ENCODE measurements around the gene ANGPTL2. TPM values are rescaled to one million over a fixed set of nuclear protein-coding genes. Genes with fewer than 3 reads are reported as not detected.

ANGPTL2 gene
- total RNA-seq, 2 experiments from 2014 or later: not detected

DNA sequence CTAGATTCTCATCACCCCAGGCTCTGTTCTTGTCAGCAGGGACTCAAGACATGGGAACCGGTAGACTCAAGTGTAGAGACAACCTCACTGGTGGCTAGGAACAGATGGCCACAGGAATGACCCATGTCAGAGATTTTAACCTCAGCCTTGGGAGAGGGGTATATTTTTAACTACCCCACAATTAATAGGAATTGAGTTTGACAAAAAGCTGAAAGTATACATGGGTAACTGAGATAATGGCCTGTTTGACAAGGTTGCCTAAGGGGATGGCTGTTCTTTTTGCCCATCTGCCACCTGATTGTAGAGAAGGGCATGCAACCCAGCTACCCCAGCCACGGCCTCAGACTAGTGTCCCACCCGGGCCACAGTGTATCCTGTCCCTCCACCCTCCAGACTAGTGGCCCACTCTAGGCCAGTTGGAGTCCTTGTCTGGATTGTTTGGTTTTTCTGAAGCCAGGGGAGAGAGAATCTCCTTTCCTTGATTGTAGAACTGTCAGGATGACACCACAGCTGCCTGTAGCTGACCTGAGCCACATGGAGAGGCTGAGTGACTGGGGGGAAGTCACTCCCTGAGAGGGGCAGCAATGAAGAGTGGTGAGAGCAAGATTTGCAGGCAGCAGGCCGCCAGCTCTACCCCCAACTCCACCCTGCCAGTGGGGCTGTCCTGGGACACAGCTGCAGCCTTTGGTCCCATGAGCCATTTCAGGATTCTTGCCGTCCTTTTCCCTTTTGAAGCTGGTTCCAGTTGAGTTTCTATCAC is 14.6 kb upstream of the ANGPTL2 start:
- Mint-ChIP-seq H3K9me3 (ENCODE audit: low read depth) (no peaks in the 10 kb centered on the region), H3K27ac (no peak overlapping the region), H3K27me3 (no peaks in the 10 kb centered on the region), H3K4me1 (no peaks in the 10 kb centered on the region), H3K4me3 (no peak overlapping the region), H3K36me3 (no peaks in the 10 kb centered on the region)
- ATAC-seq (no peak), DNase-seq (peak; percentile 30)
- CTCF ChIA-PET: no interaction called here

DNA sequence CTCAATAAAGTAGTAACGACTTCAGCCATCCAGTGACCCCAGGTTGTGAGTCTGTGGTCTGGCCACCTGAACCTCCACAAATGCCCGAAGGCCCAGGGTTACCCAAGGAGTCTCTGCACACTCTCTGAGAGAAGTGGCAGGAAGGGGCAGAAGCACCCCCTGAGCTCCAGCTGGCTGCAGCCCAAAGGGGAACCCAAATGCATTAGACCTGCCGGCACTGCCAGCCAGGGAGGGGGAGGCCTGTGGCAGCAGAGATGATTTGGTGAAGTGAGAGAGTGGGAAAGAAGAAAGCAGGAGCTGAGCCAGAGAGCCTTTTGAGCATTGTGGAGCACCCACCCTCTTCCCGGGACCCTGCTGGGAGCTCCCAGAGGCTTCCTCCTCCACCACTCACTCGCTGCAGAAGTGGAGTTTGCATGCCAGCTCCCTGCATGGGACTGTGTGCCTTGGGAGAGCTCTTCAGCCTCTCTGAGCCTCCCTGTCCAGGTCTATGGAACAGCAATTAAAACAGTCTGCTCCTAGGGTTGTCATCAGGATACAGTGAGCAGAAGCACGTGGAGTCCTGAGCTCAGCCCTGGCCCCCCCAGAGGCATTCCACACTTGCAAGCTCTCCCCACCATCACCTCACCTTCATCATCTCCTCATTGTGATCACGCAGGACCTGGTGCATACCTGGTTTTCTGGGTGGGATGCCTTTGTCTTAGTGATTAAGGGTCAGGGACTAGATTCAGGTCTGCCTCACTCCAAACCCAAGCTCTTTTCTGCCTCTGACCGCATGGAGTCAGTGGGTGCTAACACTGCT is 13.8 kb upstream of the ANGPTL2 start:
- CTCF ChIA-PET: no interaction called here
- no peak overlapping the region for H3K27ac Mint-ChIP-seq
- DNase-seq: peak; percentile 36
- H3K36me3 Mint-ChIP-seq: no peaks in the 10 kb centered on the region
- H3K27me3 Mint-ChIP-seq: no peaks in the 10 kb centered on the region
- H3K9me3 Mint-ChIP-seq (ENCODE audit: low read depth): no peaks in the 10 kb centered on the region
- ATAC-seq: no peak
- no peak overlapping the region for H3K4me3 Mint-ChIP-seq
- H3K4me1 Mint-ChIP-seq: no peaks in the 10 kb centered on the region

DNA sequence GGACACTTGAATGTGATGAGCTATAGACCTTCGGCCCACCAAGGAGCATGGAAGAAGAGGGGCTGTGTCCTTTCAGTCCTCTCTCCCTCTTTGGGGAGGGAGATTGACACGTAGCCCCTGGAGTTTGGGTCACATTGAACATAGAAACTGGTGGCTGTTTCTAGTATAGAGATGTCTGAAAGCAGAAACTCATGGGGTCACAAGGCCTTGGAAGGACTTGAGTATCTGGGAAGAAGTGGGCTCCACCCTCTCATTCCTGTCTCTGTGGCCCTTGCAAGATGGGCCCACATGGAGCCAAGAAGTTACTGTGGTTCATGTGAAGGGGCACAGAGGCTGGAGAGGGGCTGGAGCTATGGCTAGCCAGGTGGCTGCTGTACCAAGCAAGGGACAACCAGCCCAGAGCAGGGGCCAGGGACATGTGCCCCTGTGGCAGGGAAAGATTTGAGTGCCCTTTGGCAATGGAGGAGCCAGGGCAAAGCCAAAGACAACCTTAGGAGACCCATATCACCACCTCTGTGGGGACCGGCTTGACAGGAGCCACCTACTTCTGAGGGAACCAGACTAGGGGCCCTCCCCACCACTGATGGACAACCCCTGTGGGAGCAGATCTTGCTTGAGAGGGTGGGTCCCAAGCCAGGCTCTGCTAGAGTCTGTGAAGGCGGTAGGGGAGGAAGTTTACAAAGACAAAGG is 12.8 kb upstream of the ANGPTL2 start:
- ATAC-seq: no peak
- Mint-ChIP-seq H3K4me3 (no peak overlapping the region), H3K36me3 (no peaks in the 10 kb centered on the region), H3K9me3 (ENCODE audit: low read depth) (no peaks in the 10 kb centered on the region), H3K4me1 (no peaks in the 10 kb centered on the region), H3K27ac (no peak overlapping the region), H3K27me3 (no peaks in the 10 kb centered on the region)
- CTCF ChIA-PET: no interaction called here
- peak; percentile 32 for DNase-seq

DNA sequence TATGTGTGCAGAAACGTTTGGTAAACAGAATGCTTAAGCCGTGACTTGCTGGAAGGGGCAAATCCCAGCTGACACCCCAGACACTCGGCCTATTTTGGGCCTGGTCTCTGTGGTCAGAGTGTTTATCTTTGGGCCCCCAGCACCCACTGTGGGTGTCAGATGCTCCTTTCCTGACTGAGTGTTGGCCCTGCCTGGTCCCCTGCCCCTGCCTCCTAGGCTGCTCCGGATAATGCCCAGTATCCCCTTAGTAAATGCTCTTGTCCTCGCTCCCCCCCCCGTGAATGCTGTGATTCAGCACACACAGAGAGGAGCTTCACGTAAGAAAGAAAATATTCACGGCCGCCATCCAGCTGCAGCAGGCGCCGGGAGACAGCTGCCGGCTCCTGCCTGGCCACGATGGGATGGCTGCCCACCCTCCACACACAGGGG is 11.3 kb upstream of the ANGPTL2 start:
- DNase-seq (peak; percentile 23), ATAC-seq (no peak)
- H3K4me3 Mint-ChIP-seq: no peak overlapping the region
- no peaks in the 10 kb centered on the region for H3K27me3 Mint-ChIP-seq
- no peaks in the 10 kb centered on the region for H3K4me1 Mint-ChIP-seq
- H3K9me3 Mint-ChIP-seq (ENCODE audit: low read depth): no peaks in the 10 kb centered on the region
- CTCF ChIA-PET: no interaction called here
- H3K36me3 Mint-ChIP-seq: no peaks in the 10 kb centered on the region
- H3K27ac Mint-ChIP-seq: no peak overlapping the region

DNA sequence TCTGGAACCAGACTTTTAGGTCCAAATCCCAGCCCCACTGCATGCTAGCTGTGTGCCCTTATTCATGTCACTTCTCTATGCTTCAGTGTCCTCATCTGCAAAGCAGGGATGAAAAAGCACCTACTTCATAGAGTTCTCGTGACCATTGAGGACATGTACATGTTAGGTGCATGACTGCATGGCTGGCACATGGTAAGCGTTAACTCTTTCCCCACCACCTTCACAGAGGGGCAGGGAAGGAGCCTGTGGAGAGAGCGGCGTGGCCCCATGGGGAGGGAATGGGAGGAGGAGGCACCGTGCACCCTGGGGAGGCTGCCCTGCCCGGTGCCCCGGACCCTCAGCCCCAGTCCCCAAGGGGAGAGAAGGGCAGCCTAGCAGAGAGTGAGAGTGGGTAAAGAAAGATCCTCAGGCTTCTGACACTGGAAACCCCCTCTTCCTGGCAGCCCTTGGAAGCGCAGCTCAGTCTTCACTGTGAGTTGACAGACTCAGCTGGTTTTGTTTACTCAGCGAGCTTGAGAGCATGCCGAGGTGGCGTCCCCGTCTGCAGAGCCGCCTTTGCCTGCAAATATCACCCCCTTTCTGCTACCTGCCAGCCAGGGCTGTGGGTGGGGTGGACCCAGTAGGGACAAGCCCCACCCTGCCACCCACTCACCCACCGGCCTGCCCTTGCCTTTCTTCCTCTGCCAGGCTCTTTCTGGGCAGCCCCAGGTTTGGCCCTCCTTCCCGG is 10.6 kb upstream of the ANGPTL2 start:
- no peak overlapping the region for H3K27ac Mint-ChIP-seq
- CTCF ChIA-PET: no interaction called here
- no peak overlapping the region for H3K4me3 Mint-ChIP-seq
- H3K27me3 Mint-ChIP-seq: no peaks in the 10 kb centered on the region
- H3K36me3 Mint-ChIP-seq: no peaks in the 10 kb centered on the region
- H3K4me1 Mint-ChIP-seq: peaks cover 2% of the 10 kb centered on the region
- no peaks in the 10 kb centered on the region for H3K9me3 Mint-ChIP-seq (ENCODE audit: low read depth)
- ATAC-seq (no peak), DNase-seq (no peak)

DNA sequence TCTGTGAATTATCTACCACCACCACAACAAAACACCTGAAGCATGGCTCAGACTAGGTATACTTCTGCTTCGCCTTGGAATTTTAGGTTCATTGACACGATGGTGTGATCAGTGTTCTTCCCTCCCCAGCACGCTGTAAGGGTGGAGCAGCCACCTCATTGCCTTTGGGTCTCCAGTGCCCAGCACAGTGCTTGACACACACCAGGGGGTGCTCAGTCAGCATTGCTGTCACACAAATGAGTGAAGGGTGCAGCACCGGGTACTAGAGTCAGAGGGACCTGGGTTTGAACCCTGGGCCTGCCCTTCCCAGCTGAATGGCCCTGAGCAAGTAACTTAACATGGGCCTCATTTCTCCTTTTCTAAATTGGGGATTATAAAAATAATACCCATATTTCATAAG is 9.9 kb upstream of the ANGPTL2 start:
- CTCF ChIA-PET: interaction anchor here (1.1 to 1.6 kb wide), 2 partner anchors 36 to 65 kb away, joined by 3 read pairs; no protein-coding TSS in a partner anchor
- H3K9me3 Mint-ChIP-seq (ENCODE audit: low read depth): no peaks in the 10 kb centered on the region
- no peak overlapping the region for H3K4me3 Mint-ChIP-seq
- ATAC-seq (no peak), DNase-seq (no peak)
- H3K27me3 Mint-ChIP-seq: peaks cover 1% of the 10 kb centered on the region
- H3K27ac Mint-ChIP-seq: no peak overlapping the region
- peaks cover 2% of the 10 kb centered on the region for H3K4me1 Mint-ChIP-seq
- no peaks in the 10 kb centered on the region for H3K36me3 Mint-ChIP-seq

DNA sequence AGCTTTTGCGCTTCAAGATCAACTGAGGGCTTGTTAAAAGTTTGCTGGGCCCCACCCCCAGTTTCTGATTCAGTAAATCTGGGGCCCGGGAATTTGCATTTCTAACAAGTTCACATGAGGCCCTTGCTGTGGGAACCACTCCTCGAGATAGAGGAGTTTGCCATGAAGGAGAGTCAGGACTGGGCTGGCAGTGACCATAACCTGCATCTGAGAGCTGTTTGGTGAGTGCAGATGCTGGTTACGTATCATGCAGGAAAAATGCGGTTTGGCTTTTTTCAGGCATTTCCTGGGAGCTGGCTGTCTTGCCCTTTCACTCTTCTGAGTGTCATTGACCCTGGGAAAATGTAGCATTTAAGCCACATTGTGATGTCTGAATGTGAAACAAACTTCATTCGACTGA is 9.4 kb upstream of the ANGPTL2 start:
- Mint-ChIP-seq H3K36me3 (no peaks in the 10 kb centered on the region), H3K4me1 (peaks cover 2% of the 10 kb centered on the region), H3K4me3 (no peak overlapping the region), H3K27ac (no peak overlapping the region), H3K9me3 (ENCODE audit: low read depth) (no peaks in the 10 kb centered on the region), H3K27me3 (peaks cover 6% of the 10 kb centered on the region)
- ATAC-seq: no peak
- CTCF ChIA-PET: interaction anchor here (0.6 to 1.6 kb wide), 3 partner anchors 36 to 277 kb away, joined by 3 to 4 read pairs (median 3); no protein-coding TSS in a partner anchor
- no peak for DNase-seq

DNA sequence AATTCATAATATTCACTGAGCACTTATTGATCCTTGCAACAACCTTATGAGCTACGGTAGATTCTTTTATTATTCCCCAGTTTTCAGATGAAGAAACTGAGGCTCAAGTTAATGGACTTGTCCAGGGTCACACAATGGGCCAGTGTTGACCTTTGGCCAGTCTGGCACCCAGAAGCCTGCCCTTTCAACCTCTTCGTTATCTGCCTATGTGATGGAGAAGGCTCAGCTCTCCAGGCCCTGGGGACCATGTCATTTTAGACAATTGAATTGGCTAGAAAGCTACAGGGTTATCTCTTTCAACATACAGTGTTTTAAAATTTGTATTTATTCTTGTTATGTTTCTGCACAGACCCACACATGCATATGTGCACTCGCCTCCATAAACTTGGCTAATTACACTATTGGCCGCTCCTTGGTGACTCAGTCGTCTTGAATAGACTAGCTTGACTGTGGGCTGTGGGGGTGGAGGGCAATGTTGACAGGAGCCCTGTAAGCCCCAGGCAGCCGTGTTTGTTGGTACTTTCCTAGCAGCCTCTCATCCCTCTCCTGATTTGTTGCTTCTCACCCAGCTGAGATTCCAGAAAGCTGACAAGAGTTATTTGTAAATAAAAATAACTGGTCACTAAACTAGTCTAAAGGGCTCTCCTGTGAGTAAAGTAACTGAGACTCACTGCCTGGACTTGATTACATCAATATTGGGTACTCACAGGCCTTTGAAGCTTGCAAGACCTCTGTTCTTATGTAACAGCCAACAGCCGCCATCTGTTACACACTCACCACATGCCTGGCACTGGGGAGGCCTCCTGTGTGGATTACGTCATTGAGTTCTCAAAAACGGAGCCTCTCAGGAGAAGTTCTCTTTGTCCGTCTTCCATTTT is 8.5 kb upstream of the ANGPTL2 start:
- no peaks in the 10 kb centered on the region for H3K9me3 Mint-ChIP-seq (ENCODE audit: low read depth)
- no peak overlapping the region for H3K4me3 Mint-ChIP-seq
- CTCF ChIA-PET: interaction anchor here (0.6 to 1.6 kb wide), 3 partner anchors 35 to 276 kb away, joined by 3 to 4 read pairs (median 3); no protein-coding TSS in a partner anchor

DNA sequence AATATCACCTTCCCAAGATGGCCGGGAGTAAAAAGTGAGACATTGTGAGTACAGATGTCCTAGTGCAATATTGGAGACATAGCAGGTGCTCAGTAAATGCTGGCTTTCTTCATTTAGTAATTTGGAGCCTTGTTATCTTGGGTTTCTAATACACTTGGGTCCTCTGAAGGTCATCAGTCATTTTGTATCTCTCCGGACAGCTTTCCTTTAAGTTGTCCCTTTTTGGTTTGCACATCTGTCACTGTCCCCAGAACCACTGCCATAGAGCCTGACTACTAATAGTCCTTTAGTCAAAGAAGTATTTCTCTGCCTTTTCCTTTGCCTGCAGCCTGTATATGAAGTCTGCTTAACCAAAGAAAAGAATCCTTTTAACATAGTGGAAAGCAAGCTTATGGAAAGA is 7.8 kb upstream of the ANGPTL2 start:
- H3K36me3 Mint-ChIP-seq: no peaks in the 10 kb centered on the region
- CTCF ChIA-PET: no interaction called here
- DNase-seq (no peak), ATAC-seq (no peak)
- no peak overlapping the region for H3K27ac Mint-ChIP-seq
- peaks cover 22% of the 10 kb centered on the region for H3K27me3 Mint-ChIP-seq
- peaks cover 2% of the 10 kb centered on the region for H3K4me1 Mint-ChIP-seq
- H3K4me3 Mint-ChIP-seq: no peak overlapping the region
- no peaks in the 10 kb centered on the region for H3K9me3 Mint-ChIP-seq (ENCODE audit: low read depth)

More for the DNA sequence above, 8.5 kb upstream of the ANGPTL2 start:
- DNase-seq: no peak
- no peak for ATAC-seq
- H3K27ac Mint-ChIP-seq: no peak overlapping the region
- peaks cover 2% of the 10 kb centered on the region for H3K4me1 Mint-ChIP-seq
- H3K36me3 Mint-ChIP-seq: no peaks in the 10 kb centered on the region
- peaks cover 15% of the 10 kb centered on the region for H3K27me3 Mint-ChIP-seq

DNA sequence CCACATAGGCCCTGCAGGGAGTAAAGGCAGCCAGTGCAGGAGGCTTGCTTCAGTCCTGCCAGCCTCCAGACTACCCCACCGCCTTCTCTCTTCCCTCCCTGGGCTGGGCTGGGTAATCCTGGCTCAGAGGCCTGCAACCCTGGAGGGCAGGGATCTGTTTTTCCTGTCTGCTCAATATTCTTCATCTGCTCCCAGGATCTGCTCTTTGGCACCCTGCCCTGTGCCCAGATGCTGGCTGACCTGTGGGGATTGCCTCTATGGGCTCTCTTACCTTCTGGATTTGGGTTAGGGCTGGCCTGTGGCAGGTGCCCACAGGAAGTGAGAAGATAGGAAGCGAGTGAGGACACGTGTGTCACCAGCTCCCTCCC is 7.3 kb upstream of the ANGPTL2 start:
- DNase-seq (no peak), ATAC-seq (no peak)
- CTCF ChIA-PET: interaction anchor here (1.4 kb wide), 1 partner anchor 69 kb away, joined by 4 read pairs; no protein-coding TSS in a partner anchor
- peaks cover 2% of the 10 kb centered on the region for H3K4me1 Mint-ChIP-seq
- H3K4me3 Mint-ChIP-seq: no peak overlapping the region
- H3K36me3 Mint-ChIP-seq: no peaks in the 10 kb centered on the region
- H3K9me3 Mint-ChIP-seq (ENCODE audit: low read depth): no peaks in the 10 kb centered on the region
- H3K27me3 Mint-ChIP-seq: peaks cover 25% of the 10 kb centered on the region
- H3K27ac Mint-ChIP-seq: no peak overlapping the region

DNA sequence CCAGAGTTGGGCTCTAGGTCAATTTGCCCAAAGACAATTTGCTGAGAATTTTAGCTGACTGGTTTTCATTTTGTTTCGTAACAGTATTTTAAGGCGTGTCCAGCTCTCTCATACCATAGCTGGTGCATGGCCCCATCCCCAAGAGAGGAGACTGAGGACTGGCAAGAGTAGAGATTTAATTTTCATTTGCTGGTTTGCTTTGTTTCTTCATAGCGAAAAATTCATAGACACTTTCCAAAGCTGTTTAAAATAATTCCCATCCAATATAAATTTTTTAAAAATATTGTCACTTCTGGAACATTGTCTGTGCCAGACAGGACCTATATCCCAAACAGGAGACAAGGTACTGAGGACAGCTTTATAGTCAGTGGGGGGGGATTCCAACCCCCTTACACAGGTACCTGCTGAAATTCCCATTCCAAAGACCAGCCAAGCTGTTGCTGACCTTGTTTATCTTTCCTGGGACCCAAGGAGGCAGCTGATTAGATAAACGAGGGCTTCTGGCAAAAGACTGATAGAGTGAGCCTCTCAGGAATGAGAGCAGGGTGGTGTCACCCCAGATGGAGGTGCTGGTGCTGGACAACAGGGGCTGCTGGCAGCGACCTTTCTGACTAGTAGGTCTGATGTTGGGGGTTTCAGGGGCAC is 6.8 kb upstream of the ANGPTL2 start:
- CTCF ChIA-PET: interaction anchor here (1.4 kb wide), 1 partner anchor 70 kb away, joined by 4 read pairs; no protein-coding TSS in a partner anchor
- Mint-ChIP-seq H3K9me3 (ENCODE audit: low read depth) (no peaks in the 10 kb centered on the region), H3K4me3 (no peak overlapping the region), H3K4me1 (peaks cover 2% of the 10 kb centered on the region), H3K27me3 (peaks cover 30% of the 10 kb centered on the region), H3K36me3 (no peaks in the 10 kb centered on the region), H3K27ac (no peak overlapping the region)
- ATAC-seq (no peak), DNase-seq (no peak)
